HEK293 (cell line): ENCODE data around the gene WWOX.

Source experiments
- CTCF ChIP-seq: fragments of 450-650 bp; formaldehyde crosslinking; IDR thresholded peaks from 2 replicates; pipeline ENCODE4 v1.5.1; 2016; ENCODE audit warnings: missing biosample characterization, missing genetic modification characterization
- HOXA7 ChIP-seq: sonication (generic); formaldehyde crosslinking; IDR thresholded peaks from 2 replicates; pipeline ENCODE4 v1.8.1; 2022; ENCODE audit warnings: missing genetic modification reagents, borderline replicate concordance
- PBX3 ChIP-seq: sonication (generic); formaldehyde crosslinking; IDR thresholded peaks from 2 replicates; pipeline ENCODE4 v1.8.1; 2022; ENCODE audit warnings: mild to moderate bottlenecking, moderate library complexity, missing genetic modification reagents
- REST ChIP-seq: fragments of 450-650 bp; formaldehyde crosslinking; IDR thresholded peaks from 2 replicates; pipeline ENCODE4 v1.5.1; 2016; ENCODE audit warnings: missing biosample characterization, missing genetic modification characterization
- ZBTB8A ChIP-seq: fragments of 450-650 bp; formaldehyde crosslinking; IDR thresholded peaks from 2 replicates; pipeline ENCODE4 v1.5.1; 2016; ENCODE audit warnings: missing biosample characterization, missing genetic modification characterization
- ZNF24 ChIP-seq: fragments of 450-650 bp; formaldehyde crosslinking; IDR thresholded peaks from 2 replicates; pipeline ENCODE4 v1.5.1; 2016; ENCODE audit warnings: missing biosample characterization, missing genetic modification characterization
- ZNF341 ChIP-seq: fragments of 450-650 bp; formaldehyde crosslinking; IDR thresholded peaks from 2 replicates; pipeline ENCODE4; 2016; ENCODE audit warnings: low read depth, missing biosample characterization, missing genetic modification characterization
- ZNF768 ChIP-seq: fragments of 450-650 bp; formaldehyde crosslinking; IDR thresholded peaks from 2 replicates; pipeline ENCODE4 v1.5.1; 2018; ENCODE audit warnings: missing biosample characterization, mild to moderate bottlenecking, missing genetic modification characterization

- TF ChIP-seq ZBTB8A (tag by site-specific recombination) (no peak), PBX3 (CRISPR knock-in tag) (no peak), ZNF24 (tag by site-specific recombination) (no peak), CTCF (tag by site-specific recombination) (no peak), ZNF341 (tag by site-specific recombination) (no peak), REST (no peak), ZNF768 (tag by site-specific recombination) (no peak), HOXA7 (CRISPR knock-in tag) (no peak)
Observed at GRCh38 chr16:78780808-78781207, 681.4 kb downstream of the WWOX start.
